H9 (cell line): ENCODE results near the gene JMJD7. TPM values are rescaled to one million over a fixed set of nuclear protein-coding genes. Genes with fewer than 3 reads are reported as not detected.
A peak's percentile ranks its signal among the peaks of the same experiment; 100 is the strongest.

ENCODE experiments used
- DNase-seq: peaks from one replicate; pipeline ENCODE4 v3.0.0-alpha.2; 2017
- H2AFZ ChIP-seq: one replicate; pipeline ENCODE4 v1.6.1; 2013; ENCODE audit warnings: mild to moderate bottlenecking, low read length, control low read depth, moderate library complexity
- H2AK5ac ChIP-seq: 2 replicates; pipeline ENCODE4 v1.6.1; 2013; ENCODE audit warnings: low read length, control low read depth, mixed read lengths; ENCODE audit not compliant: insufficient read length
- H2BK120ac ChIP-seq: one replicate; pipeline ENCODE4 v1.6.1; 2013; ENCODE audit warnings: low read depth, mild to moderate bottlenecking, low read length, control low read depth, inconsistent platforms; ENCODE audit not compliant: poor library complexity, severe bottlenecking
- H2BK12ac ChIP-seq: 2 replicates; pipeline ENCODE4 v1.6.1; 2013; ENCODE audit warnings: low read length, control low read depth, mixed read lengths, low read depth; ENCODE audit not compliant: insufficient read length
- H2BK15ac ChIP-seq: 2 replicates; pipeline ENCODE4 v1.6.1; 2013; ENCODE audit warnings: low read depth, low read length, control low read depth
- H2BK20ac ChIP-seq: one replicate; pipeline ENCODE4 v1.6.1; 2013; ENCODE audit warnings: low read depth, mild to moderate bottlenecking, low read length, control low read depth, inconsistent platforms; ENCODE audit not compliant: poor library complexity, severe bottlenecking
- H2BK5ac ChIP-seq: 2 replicates; pipeline ENCODE4 v1.6.1; 2013; ENCODE audit warnings: low read length, control low read depth, mixed read lengths; ENCODE audit not compliant: insufficient read length
- H3K14ac ChIP-seq: 2 replicates; pipeline ENCODE4 v1.6.1; 2013; ENCODE audit warnings: low read length, control low read depth; ENCODE audit not compliant: insufficient read depth
- H3K18ac ChIP-seq: 2 replicates; pipeline ENCODE4 v1.6.1; 2013; ENCODE audit warnings: low read depth, mild to moderate bottlenecking, mixed read lengths, low read length, control low read depth; ENCODE audit not compliant: insufficient read length
- H3K23ac ChIP-seq: 2 replicates; pipeline ENCODE4 v1.6.1; 2013; ENCODE audit warnings: low read length, control low read depth, mixed read lengths, low read depth; ENCODE audit not compliant: insufficient read length
- H3K23me2 ChIP-seq: 2 replicates; pipeline ENCODE4 v1.6.1; 2013; ENCODE audit warnings: low read depth, mild to moderate bottlenecking, mixed read lengths, low read length, control low read depth; ENCODE audit not compliant: insufficient read length, poor library complexity, severe bottlenecking
- H3K27ac ChIP-seq: 2 replicates; pipeline ENCODE4 v1.5.1; 2013; ENCODE audit warnings: low read length, control low read depth, mixed read lengths, low read depth; ENCODE audit not compliant: insufficient read length
- H3K27me3 ChIP-seq: 2 replicates; pipeline ENCODE4 v1.6.1; 2013; ENCODE audit warnings: low read length, control low read depth, inconsistent platforms; ENCODE audit not compliant: insufficient read depth
- H3K4ac ChIP-seq: 2 replicates; pipeline ENCODE4 v1.6.1; 2013; ENCODE audit warnings: low read depth, mild to moderate bottlenecking, control low read depth, inconsistent platforms, low read length, moderate library complexity
- H3K4me1 ChIP-seq: 2 replicates; pipeline ENCODE4 v1.6.1; 2013; ENCODE audit warnings: low read length, control low read depth, inconsistent platforms; ENCODE audit not compliant: insufficient read depth
- H3K4me2 ChIP-seq: 2 replicates; pipeline ENCODE4 v1.6.1; 2013; ENCODE audit warnings: low read length, control low read depth, mixed read lengths; ENCODE audit not compliant: insufficient read length, insufficient read depth
- H3K56ac ChIP-seq: 2 replicates; pipeline ENCODE4 v1.6.1; 2013; ENCODE audit warnings: low read depth, mild to moderate bottlenecking, mixed read lengths, low read length, control low read depth; ENCODE audit not compliant: insufficient read length
- H3K79me1 ChIP-seq: 2 replicates; pipeline ENCODE4 v1.6.1; 2013; ENCODE audit warnings: low read depth, mild to moderate bottlenecking, moderate library complexity, low read length, control low read depth, inconsistent platforms; ENCODE audit not compliant: insufficient read depth, poor library complexity, severe bottlenecking
- H3K79me2 ChIP-seq: 2 replicates; pipeline ENCODE4 v1.6.1; 2013; ENCODE audit warnings: low read length, control low read depth, inconsistent platforms; ENCODE audit not compliant: insufficient read depth
- H3K9ac ChIP-seq: 2 replicates; pipeline ENCODE4 v1.6.1; 2013; ENCODE audit warnings: low read length, control low read depth, mixed read lengths; ENCODE audit not compliant: insufficient read length; ENCODE audit errors: extremely low read depth
- H3K9me3 ChIP-seq: one replicate; pipeline ENCODE4 v1.6.1; 2013; ENCODE audit warnings: low read depth, low read length, inconsistent platforms; ENCODE audit not compliant: control insufficient read depth
- H3T11ph ChIP-seq: one replicate; pipeline ENCODE4 v1.6.1; 2013; ENCODE audit warnings: mild to moderate bottlenecking, low read length, control low read depth, inconsistent platforms
- H4K20me1 ChIP-seq: one replicate; pipeline ENCODE4 v1.6.1; 2013; ENCODE audit not compliant: control insufficient read depth, insufficient read length, insufficient read depth
- H4K5ac ChIP-seq: 2 replicates; pipeline ENCODE4 v1.6.1; 2013; ENCODE audit warnings: low read depth, mild to moderate bottlenecking, mixed read lengths, low read length, control low read depth; ENCODE audit not compliant: insufficient read length
- H4K8ac ChIP-seq: replicated peaks from 2 replicates; pipeline ENCODE4 v1.6.1; 2013; ENCODE audit warnings: low read length, control low read depth, mixed read lengths, low read depth; ENCODE audit not compliant: insufficient read length
- H4K91ac ChIP-seq: 2 replicates; pipeline ENCODE4 v1.6.1; 2013; ENCODE audit warnings: low read depth, mild to moderate bottlenecking, moderate library complexity, mixed read lengths, low read length, control low read depth; ENCODE audit not compliant: insufficient read length
- H3K27ac Mint-ChIP-seq, 3 experiments: 2 replicates in 2 of 3; 3 replicates in 1 of 3; pipeline ENCODE4 v1.8.0; 2020 to 2021; ENCODE audit warnings: mixed read lengths in 3 of 3, mild to moderate bottlenecking in 1 of 3, moderate library complexity in 1 of 3
- H3K27me3 Mint-ChIP-seq: 2 replicates; pipeline ENCODE4 v1.8.0; 2021; ENCODE audit warnings: low read depth, mild to moderate bottlenecking, moderate library complexity, mixed read lengths
- H3K36me3 Mint-ChIP-seq, 3 experiments: 2 replicates in 2 of 3; 3 replicates in 1 of 3; pipeline ENCODE4 v1.8.0; 2020 to 2021; ENCODE audit warnings: low read depth in 3 of 3, mixed read lengths in 3 of 3; ENCODE audit not compliant: insufficient read depth in 1 of 3
- H3K4me1 Mint-ChIP-seq, 2 experiments: 2 replicates each; pipeline ENCODE4 v1.8.0; 2020; ENCODE audit warnings: mixed read lengths in 2 of 2
- H3K4me3 Mint-ChIP-seq, 2 experiments: 2 replicates in 1 of 2; 3 replicates in 1 of 2; pipeline ENCODE4 v1.8.0; 2020 to 2021; ENCODE audit warnings: mild to moderate bottlenecking in 2 of 2, mixed read lengths in 2 of 2, moderate library complexity in 1 of 2
- H3K9me3 Mint-ChIP-seq, 2 experiments: 2 replicates in 1 of 2; 3 replicates in 1 of 2; pipeline ENCODE4 v1.8.0; 2020; ENCODE audit warnings: mild to moderate bottlenecking in 2 of 2, mixed read lengths in 2 of 2, moderate library complexity in 1 of 2
- CTCF ChIP-seq: fragments of 200-600 bp; sonication (generic); conservative IDR thresholded peaks from 3 replicates; pipeline ENCODE4 v1.8.0; 2021; ENCODE audit warnings: antibody characterized with exemption, mild to moderate bottlenecking
- WGBS: extraction: QIAGEN DNeasy Blood & Tissue Kit; methylation state at CpG from one replicate; pipeline ENCODE4 v1.1.7; 2013; ENCODE audit warnings: missing lambda C conversion rate, low lambda C conversion rate, mixed read lengths; ENCODE audit not compliant: insufficient read length; ENCODE audit errors: extremely low coverage; 5-methylcytosine and 5-hydroxymethylcytosine counted together
- total RNA-seq: library from RNA; stranded (reverse); gene quantifications from 2 replicates; pipeline ENCODE4 v1.2.1, GENCODE V29; 2021

The JMJD7 gene
- total RNA-seq, 1 experiment from 2014 or later, result 13.3 TPM

- DNase-seq, result no peak
- Histone ChIP-seq H2BK12ac (no peak overlapping the region), H3K9me3 (no peaks in the 10 kb centered on the region), H4K5ac (no peak overlapping the region), H3K79me2 (no peaks in the 10 kb centered on the region), H3K18ac (no peak overlapping the region), H2BK5ac (no peak overlapping the region), H3K23ac (no peak overlapping the region), H3K14ac (no peak overlapping the region), H3T11ph (no peak overlapping the region), H4K8ac (no peak overlapping the region), H3K79me1 (no peaks in the 10 kb centered on the region), H3K4me1 (no peaks in the 10 kb centered on the region), H2AFZ (no peak overlapping the region), H3K4ac (no peak overlapping the region), H4K20me1 (no peaks in the 10 kb centered on the region), H3K27me3 (peaks cover 7% of the 10 kb centered on the region; the same call in 1 of the 2 replicates), H3K9ac (no peak overlapping the region), H3K23me2 (peaks cover 3% of the 10 kb centered on the region), H2BK120ac (no peak overlapping the region), H3K56ac (no peak overlapping the region), H2BK15ac (no peak overlapping the region), H4K91ac (no peak overlapping the region), H3K27ac (no peak overlapping the region), H3K4me2 (peak overlapping the region; percentile 32), H2BK20ac (no peak overlapping the region), H2AK5ac (no peak overlapping the region)
- H3K4me3 Mint-ChIP-seq, result peak overlapping the region; percentile 5 to 28; a peak in 4 of 5 replicates
- peaks cover 4 to 10% of the 10 kb centered on the region in 2 experiments for H3K4me1 Mint-ChIP-seq
- H3K36me3 Mint-ChIP-seq, result peaks cover 0 to 1% (median 0%) of the 10 kb centered on the region in 3 experiments; a peak in 2 of 7 replicates
- no peak overlapping the region for H3K27ac Mint-ChIP-seq
- TF ChIP-seq CTCF, result no peak
- no CpG with 5 or more reads among the region's 10 CpGs for WGBS
- H3K9me3 Mint-ChIP-seq, result no peaks in the 10 kb centered on the region; a peak in 1 of 5 replicates
- peaks cover 47% of the 10 kb centered on the region for H3K27me3 Mint-ChIP-seq
These were observed 53.6 kb downstream of the JMJD7 start for GRCh38 chr15:41881550-41881919.
